GM19468 (cell line): Measurements from ENCODE around the gene ARHGEF37.
"Not testable (repeated sequence)": the region's sequence is repeated elsewhere in the genome, so short reads cannot be mapped to it uniquely, and the experiment has no call there.

Source experiments
- ATAC-seq: cut with Tn5 transposase; IDR thresholded peaks from one replicate; pipeline ENCODE4 v1.9.1; 2021; ENCODE audit warnings: mild to moderate bottlenecking, moderate library complexity, moderate number of reproducible peaks; ENCODE audit not compliant: unreplicated experiment; ENCODE audit errors: extremely low read depth

ARHGEF37 gene

DNA sequence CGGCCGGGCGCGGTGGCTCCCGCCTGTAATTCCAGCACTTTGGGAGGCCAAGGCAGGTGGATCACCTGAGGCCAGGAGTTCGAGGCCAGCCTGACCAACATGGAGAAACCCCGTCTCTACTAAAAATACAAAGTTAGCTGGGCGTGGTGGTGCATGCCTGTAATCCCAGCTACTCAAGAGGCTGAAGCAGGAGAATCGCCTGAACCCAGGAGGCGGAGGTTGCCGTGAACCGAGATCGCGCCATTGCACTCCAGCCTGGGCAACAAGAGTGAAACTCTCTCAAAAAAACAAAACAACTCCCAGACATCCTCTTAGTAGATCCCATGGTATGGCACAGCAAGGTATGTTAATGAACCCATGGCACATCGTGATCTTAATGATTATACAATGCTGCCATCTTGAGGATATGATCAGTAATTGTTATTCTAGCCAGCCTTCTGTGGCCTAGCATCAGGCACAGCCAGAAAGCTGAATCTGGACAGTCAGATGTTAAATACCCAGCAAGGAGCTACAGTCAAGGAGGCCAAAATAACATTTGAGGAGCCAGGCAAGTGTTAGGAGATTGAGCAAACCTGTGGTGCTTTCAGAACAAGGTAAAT lies 16.7 kb upstream of the ARHGEF37 start:
- not testable (repeated sequence) for ATAC-seq

GRCh38 chr5:149567226-149567625 lies 14.1 kb upstream of the ARHGEF37 start:
- ATAC-seq, result no peak

- ATAC-seq, result no peak
These were observed 9.1 kb upstream of the ARHGEF37 start for GRCh38 chr5:149572170-149572569.

DNA sequence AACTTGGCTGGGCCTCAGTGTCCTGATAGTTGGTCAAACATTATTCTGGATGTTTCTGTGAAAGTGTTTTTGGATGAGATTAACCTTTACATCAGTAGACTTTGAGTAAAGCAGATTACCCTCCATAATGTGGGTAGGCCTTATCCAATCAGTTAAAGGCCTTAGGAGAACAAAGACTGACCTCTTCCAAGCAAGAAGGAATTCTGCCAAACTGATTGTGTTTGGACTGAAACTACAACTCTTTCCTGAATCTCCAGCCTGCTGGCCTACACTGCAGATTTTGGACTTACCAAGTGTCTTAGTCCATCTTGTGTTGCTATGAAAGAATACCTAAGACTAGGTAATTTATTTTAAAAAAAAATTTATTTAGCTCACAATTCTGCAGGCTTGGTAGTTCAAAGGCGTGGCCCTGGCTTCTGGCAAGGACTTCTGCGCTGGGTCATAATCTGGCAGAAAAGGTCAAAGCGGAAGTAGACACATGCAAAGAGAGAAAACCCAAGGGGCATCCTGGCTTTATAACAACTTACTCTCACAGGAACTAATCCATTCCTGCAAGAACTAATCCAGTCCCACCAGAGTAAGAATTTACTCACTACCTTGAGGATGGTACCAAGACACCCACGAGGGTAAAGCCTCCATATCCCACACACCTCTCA lies 8.6 kb upstream of the ARHGEF37 start:
- no peak for ATAC-seq

DNA sequence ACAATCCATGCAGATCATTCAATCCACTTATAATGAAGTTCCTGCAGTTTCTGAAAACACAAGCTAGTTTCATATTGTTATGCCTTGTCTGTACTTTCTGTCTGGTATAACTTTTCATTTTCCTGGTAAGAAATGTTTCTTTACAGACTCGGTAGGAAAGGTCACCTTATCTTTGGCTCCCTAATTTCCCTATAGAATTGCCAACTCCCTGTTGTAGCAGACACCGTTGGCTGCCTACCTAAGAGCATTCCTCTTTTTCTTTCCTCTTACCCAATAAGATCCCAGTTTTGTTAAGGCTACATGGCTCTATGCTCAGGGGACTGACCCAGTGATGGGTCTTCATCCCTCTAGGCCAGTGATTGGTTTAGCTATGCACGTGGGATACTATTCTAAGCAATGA lies 6.2 kb upstream of the ARHGEF37 start:
- ATAC-seq, result no peak

DNA sequence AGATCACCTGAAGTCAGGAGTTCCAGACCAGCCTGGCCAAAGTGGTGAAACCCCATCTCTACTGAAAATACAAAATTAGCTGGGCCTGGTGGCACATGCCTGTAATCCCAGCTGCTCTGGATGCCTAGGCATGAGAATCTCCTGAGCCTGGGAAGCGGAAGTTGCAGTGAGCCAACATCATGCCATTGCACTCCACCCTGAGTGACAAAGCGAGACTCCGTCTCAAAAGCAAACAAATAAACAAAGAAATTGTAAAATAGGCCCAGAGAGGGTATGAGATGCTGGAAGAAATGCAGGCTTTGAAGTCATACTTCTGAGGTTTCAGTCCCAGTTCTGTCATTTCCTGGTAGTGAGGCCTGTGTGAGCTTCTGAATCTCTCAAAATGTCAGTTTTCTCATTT lies 5.3 kb upstream of the ARHGEF37 start:
- peak; percentile 63 for ATAC-seq

DNA sequence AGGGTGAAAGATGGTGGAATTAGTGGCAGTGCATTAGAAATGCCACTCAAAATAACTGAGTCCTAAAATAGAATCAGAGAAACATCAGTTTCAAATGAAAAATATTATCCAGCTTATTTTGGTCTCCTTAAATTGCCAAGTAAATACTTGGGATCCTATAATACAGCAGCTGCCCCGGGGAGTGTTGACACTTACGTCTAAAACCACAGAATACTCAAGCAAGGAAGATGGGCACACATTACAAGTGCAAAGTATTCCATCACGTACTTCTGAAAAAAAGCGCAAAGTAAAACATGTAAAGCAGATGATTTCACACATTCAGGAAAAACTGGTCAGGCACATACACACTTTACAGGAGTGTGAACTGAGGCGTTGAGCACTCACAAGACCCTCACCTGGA lies 2.4 kb upstream of the ARHGEF37 start:
- ATAC-seq, result no peak

- ATAC-seq, result no peak
These were observed 498 bp upstream of the ARHGEF37 start for GRCh38 chr5:149580808-149581191.

GRCh38 chr5:149581931-149582768 lies 852 bp downstream of the ARHGEF37 start:
- ATAC-seq, result no peak

DNA sequence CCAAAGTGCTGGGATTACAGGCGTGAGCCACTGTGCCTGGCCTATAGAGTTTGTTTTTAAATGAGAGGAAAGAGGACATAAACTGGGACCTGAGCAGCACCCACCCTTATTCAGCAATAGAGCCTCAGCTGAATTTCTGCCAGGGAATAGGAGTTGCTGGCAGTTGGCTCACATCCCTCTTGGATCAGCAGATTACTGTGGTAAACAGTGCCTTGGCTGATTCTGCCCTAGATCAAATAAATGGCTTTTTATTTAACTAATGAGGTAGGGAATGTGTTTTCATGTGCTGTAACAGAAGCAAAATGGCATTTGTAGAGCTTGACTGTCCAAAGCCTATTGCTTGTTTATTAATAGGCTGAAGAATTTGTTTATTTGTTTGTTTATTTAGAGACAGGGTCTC lies 2.1 kb downstream of the ARHGEF37 start:
- no peak for ATAC-seq

GRCh38 chr5:149584121-149584520 lies 2.8 kb downstream of the ARHGEF37 start:
- no peak for ATAC-seq

- ATAC-seq, result no peak
These were observed 4.6 kb downstream of the ARHGEF37 start for GRCh38 chr5:149585910-149586309.

DNA sequence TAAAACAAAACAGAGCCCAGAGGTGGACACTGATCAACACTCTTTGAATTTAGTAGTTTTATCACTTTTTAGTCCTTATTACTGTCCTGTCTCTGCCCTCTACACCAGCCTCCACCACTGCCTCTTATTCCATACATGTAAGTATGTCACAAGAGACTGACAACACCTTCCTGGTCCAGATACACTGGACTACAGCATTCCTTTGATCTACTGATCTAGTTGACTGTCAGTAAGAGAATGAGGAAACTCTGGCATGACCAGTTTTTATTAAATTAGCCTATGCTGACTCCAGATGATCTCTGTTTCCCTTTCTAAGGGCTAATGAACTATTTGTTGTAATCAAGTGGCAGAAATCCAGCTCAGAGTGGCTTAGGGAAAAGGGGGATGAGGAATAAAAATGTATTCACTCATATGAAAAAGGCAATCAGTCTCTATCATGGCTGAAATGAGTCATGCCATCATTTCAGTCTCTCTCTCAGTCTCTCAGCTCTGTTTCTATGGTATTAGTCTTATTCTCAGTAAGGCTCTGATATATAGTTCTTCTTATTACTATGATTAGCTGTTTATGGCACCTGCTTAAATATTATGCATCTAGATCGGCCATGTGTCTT lies 5.5 kb downstream of the ARHGEF37 start:
- ATAC-seq, result no peak

- no peak for ATAC-seq
These were observed 7.6 kb downstream of the ARHGEF37 start for GRCh38 chr5:149588936-149589335.

DNA sequence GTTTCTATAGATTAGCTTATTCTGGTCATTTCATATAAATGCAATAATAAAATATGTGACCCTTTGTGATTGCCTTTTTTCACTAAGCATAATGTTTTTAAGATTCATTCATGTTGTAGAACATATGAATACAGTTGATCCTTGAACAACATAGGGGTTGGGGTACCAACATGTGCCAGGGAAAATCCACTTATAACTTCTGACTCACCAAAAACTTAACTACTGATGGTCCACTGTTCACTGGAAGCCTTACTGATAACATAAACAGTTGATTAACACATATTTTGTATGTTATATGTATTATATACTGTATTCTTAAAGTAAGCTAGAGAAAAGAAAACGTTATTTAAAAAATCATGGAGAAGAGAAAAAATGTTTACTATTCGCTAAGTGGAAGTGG lies 12.1 kb downstream of the ARHGEF37 start:
- ATAC-seq, result no peak

- ATAC-seq, result no peak
These were observed 13.1 kb downstream of the ARHGEF37 start for GRCh38 chr5:149594206-149594895.

DNA sequence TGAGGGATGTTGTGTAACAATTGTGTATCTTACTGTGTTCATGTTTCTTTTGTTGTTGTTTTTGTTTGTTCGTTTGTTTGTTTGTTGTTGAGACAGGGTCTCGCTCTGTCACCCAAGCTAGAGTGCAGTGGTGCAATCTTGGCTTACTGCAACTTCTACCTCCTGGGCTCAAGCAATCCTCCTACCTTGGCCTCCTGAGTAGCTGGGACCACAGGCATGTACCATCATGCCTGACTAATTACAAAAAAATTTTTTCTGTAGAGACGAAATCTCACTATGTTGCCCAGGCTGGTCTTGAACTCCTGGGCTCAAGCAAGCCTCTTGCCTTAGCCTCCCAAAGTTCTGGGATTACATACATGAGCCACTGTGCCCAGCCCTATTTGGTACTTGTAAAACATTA lies 13.8 kb downstream of the ARHGEF37 start:
- not testable (repeated sequence) for ATAC-seq

- ATAC-seq, result no peak
These were observed 15.4 kb downstream of the ARHGEF37 start for GRCh38 chr5:149596712-149597111.

DNA sequence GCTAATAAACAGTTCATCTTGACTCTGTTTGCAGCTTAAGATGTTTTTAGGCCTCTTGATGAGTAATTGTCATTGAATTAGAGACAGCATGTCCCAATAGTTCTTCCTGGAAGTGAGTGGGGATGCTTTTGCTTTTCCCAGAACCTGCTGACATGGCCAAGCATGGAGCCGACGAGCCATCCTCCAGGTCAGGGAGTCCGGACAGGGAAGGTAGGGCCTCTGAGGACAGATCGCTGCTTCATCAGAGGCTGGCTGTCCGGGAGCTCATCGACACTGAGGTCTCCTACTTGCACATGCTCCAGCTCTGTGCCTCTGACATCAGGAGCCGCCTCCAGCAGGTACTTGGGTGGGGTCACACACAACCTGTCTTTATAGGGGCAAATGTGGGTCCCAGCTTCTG lies 16.3 kb downstream of the ARHGEF37 start:
- no peak for ATAC-seq

DNA sequence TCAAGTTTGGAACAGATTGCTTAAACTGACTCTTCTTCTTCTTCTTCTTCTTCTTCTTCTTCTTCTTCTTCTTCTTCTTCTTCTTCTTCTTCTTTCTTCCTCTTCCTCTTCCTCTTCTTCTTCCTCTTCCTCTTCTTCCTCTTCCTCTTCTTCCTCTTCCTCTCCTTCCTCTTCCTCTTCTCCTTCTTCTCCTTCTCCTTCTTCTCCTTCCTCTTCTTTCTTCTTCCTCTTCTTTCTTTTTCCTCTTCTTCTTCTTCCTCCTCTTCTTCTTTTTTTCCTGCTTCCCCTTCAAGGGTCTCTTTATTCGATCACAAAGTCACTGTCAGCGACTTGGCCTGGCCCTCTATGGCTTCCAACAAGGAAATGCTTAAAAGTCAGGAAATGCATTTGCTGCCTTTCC lies 16.9 kb downstream of the ARHGEF37 start:
- not testable (repeated sequence) for ATAC-seq
